Mesendoderm (in vitro differentiated cells): Measurements from ENCODE around the gene PLEKHG1.

Experiments
- DNase-seq: peaks from one replicate; pipeline ENCODE4 v3.0.0; 2013
- H2AK5ac ChIP-seq: 2 replicates; pipeline ENCODE4 v1.6.1; 2013; ENCODE audit warnings: low read length, inconsistent platforms
- H2BK120ac ChIP-seq: 2 replicates; pipeline ENCODE4 v1.6.1; 2013; ENCODE audit warnings: low read depth, mild to moderate bottlenecking, low read length, moderate library complexity, mixed read lengths
- H2BK15ac ChIP-seq: replicated peaks from 2 replicates; pipeline ENCODE4 v1.6.1; 2013; ENCODE audit warnings: low read depth, mild to moderate bottlenecking, moderate library complexity
- H2BK5ac ChIP-seq: 2 replicates; pipeline ENCODE4 v1.6.1; 2013; ENCODE audit warnings: low read length, inconsistent platforms
- H3K18ac ChIP-seq: 2 replicates; pipeline ENCODE4 v1.6.1; 2013; ENCODE audit warnings: mild to moderate bottlenecking, low read length, mixed read lengths
- H3K23ac ChIP-seq: one replicate; pipeline ENCODE4 v1.6.1; 2013; ENCODE audit warnings: low read length
- H3K27ac ChIP-seq: 2 replicates; pipeline ENCODE4 v1.5.1; 2013; ENCODE audit warnings: low read depth, mild to moderate bottlenecking, inconsistent platforms, low read length, moderate library complexity
- H3K27me3 ChIP-seq: 2 replicates; pipeline ENCODE4 v1.6.1; 2013; ENCODE audit warnings: low read length, control low read depth, mild to moderate bottlenecking, inconsistent platforms; ENCODE audit not compliant: insufficient read depth, poor library complexity
- H3K36me3 ChIP-seq: 2 replicates; pipeline ENCODE4 v1.6.1; 2013; ENCODE audit warnings: low read length, inconsistent platforms; ENCODE audit not compliant: control insufficient read depth, insufficient read depth
- H3K4ac ChIP-seq: one replicate; pipeline ENCODE4 v1.6.1; 2013; ENCODE audit warnings: low read depth, mild to moderate bottlenecking, low read length, moderate library complexity
- H3K4me1 ChIP-seq: 2 replicates; pipeline ENCODE4 v1.6.1; 2013; ENCODE audit warnings: low read depth, low read length, inconsistent platforms; ENCODE audit not compliant: control insufficient read depth
- H3K4me2 ChIP-seq: 2 replicates; pipeline ENCODE4 v1.6.1; 2013; ENCODE audit warnings: low read length
- H3K4me3 ChIP-seq: 2 replicates; pipeline ENCODE4 v1.5.1; 2013; ENCODE audit warnings: mild to moderate bottlenecking, low read length
- H3K56ac ChIP-seq: one replicate; pipeline ENCODE4 v1.6.1; 2013; ENCODE audit warnings: low read length
- H3K79me1 ChIP-seq: 2 replicates; pipeline ENCODE4 v1.6.1; 2013; ENCODE audit warnings: low read length, inconsistent platforms
- H3K79me2 ChIP-seq: 2 replicates; pipeline ENCODE4 v1.6.1; 2013; ENCODE audit warnings: mild to moderate bottlenecking, low read length; ENCODE audit not compliant: control insufficient read depth, insufficient read depth
- H3K9ac ChIP-seq: 2 replicates; pipeline ENCODE4 v1.6.1; 2013; ENCODE audit warnings: low read length, inconsistent platforms
- H4K5ac ChIP-seq: one replicate; pipeline ENCODE4 v1.6.1; 2013; ENCODE audit warnings: low read length
- H4K8ac ChIP-seq: one replicate; pipeline ENCODE4 v1.6.1; 2013; ENCODE audit warnings: low read depth, mild to moderate bottlenecking, control low read depth, low read length, moderate library complexity
- WGBS: extraction: QIAGEN DNeasy Blood & Tissue Kit; methylation state at CpG from one replicate; pipeline ENCODE4 v1.1.7; 2013; ENCODE audit warnings: low lambda C conversion rate, missing lambda C conversion rate; ENCODE audit not compliant: insufficient coverage; ENCODE audit errors: extremely low coverage; 5-methylcytosine and 5-hydroxymethylcytosine counted together

PLEKHG1 gene

GRCh38 chr6:150634176-150634963, 34.7 kb downstream of the PLEKHG1 start:
- Histone ChIP-seq H2AK5ac (no peak overlapping the region), H3K36me3 (no peaks in the 10 kb centered on the region), H3K23ac (no peak overlapping the region), H2BK5ac (no peak overlapping the region), H3K4me2 (no peak overlapping the region), H3K18ac (no peak overlapping the region), H3K9ac (no peak overlapping the region), H3K79me1 (no peaks in the 10 kb centered on the region), H3K27me3 (no peaks in the 10 kb centered on the region), H3K79me2 (no peaks in the 10 kb centered on the region), H3K56ac (no peak overlapping the region), H3K27ac (no peak overlapping the region), H4K8ac (no peak overlapping the region), H2BK15ac (no peak overlapping the region), H3K4me1 (no peaks in the 10 kb centered on the region), H2BK120ac (no peak overlapping the region), H3K4me3 (no peak overlapping the region), H3K4ac (no peak overlapping the region), H4K5ac (no peak overlapping the region)
- whole genome bisulfite sequencing = no CpG with 5 or more reads among the region's 4 CpGs
- DNase-seq = no peak

- Histone ChIP-seq H2BK120ac (no peak overlapping the region), H4K8ac (no peak overlapping the region), H3K27me3 (no peaks in the 10 kb centered on the region), H3K4me2 (no peak overlapping the region), H3K79me1 (no peaks in the 10 kb centered on the region), H3K18ac (no peak overlapping the region), H3K4ac (no peak overlapping the region), H3K4me1 (no peaks in the 10 kb centered on the region), H3K27ac (no peak overlapping the region), H4K5ac (no peak overlapping the region), H3K56ac (no peak overlapping the region), H3K9ac (no peak overlapping the region), H3K36me3 (no peaks in the 10 kb centered on the region), H3K79me2 (no peaks in the 10 kb centered on the region), H3K23ac (no peak overlapping the region), H2AK5ac (no peak overlapping the region), H2BK5ac (no peak overlapping the region), H2BK15ac (no peak overlapping the region), H3K4me3 (no peak overlapping the region)
- no CpG with 5 or more reads among the region's 1 CpG for WGBS
- DNase-seq = no peak
Observed at GRCh38 chr6:150634964-150635292, 35.2 kb downstream of the PLEKHG1 start.

GRCh38 chr6:150635906-150636514, 36.3 kb downstream of the PLEKHG1 start:
- no peak overlapping the region for H4K8ac ChIP-seq
- no peak overlapping the region for H2AK5ac ChIP-seq
- H3K36me3 ChIP-seq = no peaks in the 10 kb centered on the region
- no peak overlapping the region for H3K4ac ChIP-seq
- H3K18ac ChIP-seq = no peak overlapping the region
- no peaks in the 10 kb centered on the region for H3K27me3 ChIP-seq
- H2BK15ac ChIP-seq = no peak overlapping the region
- H2BK120ac ChIP-seq = no peak overlapping the region
- no peak for DNase-seq
- H3K9ac ChIP-seq = no peak overlapping the region
- H3K79me1 ChIP-seq = no peaks in the 10 kb centered on the region
- no peak overlapping the region for H3K56ac ChIP-seq
- no peak overlapping the region for H4K5ac ChIP-seq
- no peak overlapping the region for H3K4me2 ChIP-seq
- no peak overlapping the region for H2BK5ac ChIP-seq
- no peak overlapping the region for H3K4me3 ChIP-seq
- no peaks in the 10 kb centered on the region for H3K79me2 ChIP-seq
- no CpG with 5 or more reads among the region's 3 CpGs for WGBS
- H3K4me1 ChIP-seq = no peaks in the 10 kb centered on the region
- no peak overlapping the region for H3K27ac ChIP-seq
- no peak overlapping the region for H3K23ac ChIP-seq

- no peak overlapping the region for H3K4me3 ChIP-seq
- DNase-seq = no peak
- H3K79me2 ChIP-seq = no peaks in the 10 kb centered on the region
- no peaks in the 10 kb centered on the region for H3K36me3 ChIP-seq
- no peak overlapping the region for H3K18ac ChIP-seq
- no peak overlapping the region for H3K23ac ChIP-seq
- H4K8ac ChIP-seq = no peak overlapping the region
- H3K4me1 ChIP-seq = no peaks in the 10 kb centered on the region
- no peak overlapping the region for H2AK5ac ChIP-seq
- H2BK5ac ChIP-seq = no peak overlapping the region
- H3K9ac ChIP-seq = no peak overlapping the region
- no peaks in the 10 kb centered on the region for H3K27me3 ChIP-seq
- no peak overlapping the region for H3K4ac ChIP-seq
- no peak overlapping the region for H4K5ac ChIP-seq
- H3K27ac ChIP-seq = no peak overlapping the region
- H2BK120ac ChIP-seq = no peak overlapping the region
- no peak overlapping the region for H3K4me2 ChIP-seq
- WGBS = no CpG with 5 or more reads among the region's 1 CpG
- H3K79me1 ChIP-seq = no peaks in the 10 kb centered on the region
- no peak overlapping the region for H3K56ac ChIP-seq
- H2BK15ac ChIP-seq = no peak overlapping the region
Observed at GRCh38 chr6:150636808-150637207, 37.1 kb downstream of the PLEKHG1 start.

GRCh38 chr6:150637266-150637665, 37.6 kb downstream of the PLEKHG1 start:
- no peak overlapping the region for H2AK5ac ChIP-seq
- H4K8ac ChIP-seq = no peak overlapping the region
- H2BK5ac ChIP-seq = no peak overlapping the region
- no peaks in the 10 kb centered on the region for H3K4me1 ChIP-seq
- no peaks in the 10 kb centered on the region for H3K79me1 ChIP-seq
- no peak overlapping the region for H3K4me2 ChIP-seq
- H3K36me3 ChIP-seq = no peaks in the 10 kb centered on the region
- no peak overlapping the region for H2BK15ac ChIP-seq
- no peaks in the 10 kb centered on the region for H3K79me2 ChIP-seq
- no peak overlapping the region for H3K4me3 ChIP-seq
- H3K27ac ChIP-seq = no peak overlapping the region
- H3K18ac ChIP-seq = no peak overlapping the region
- WGBS = no CpG with 5 or more reads among the region's 1 CpG
- H2BK120ac ChIP-seq = no peak overlapping the region
- no peak overlapping the region for H3K4ac ChIP-seq
- no peak overlapping the region for H3K9ac ChIP-seq
- no peak overlapping the region for H3K23ac ChIP-seq
- no peak for DNase-seq
- H4K5ac ChIP-seq = no peak overlapping the region
- H3K27me3 ChIP-seq = no peaks in the 10 kb centered on the region
- no peak overlapping the region for H3K56ac ChIP-seq

- no peak overlapping the region for H3K18ac ChIP-seq
- no peak overlapping the region for H4K5ac ChIP-seq
- H2BK120ac ChIP-seq = no peak overlapping the region
- no peaks in the 10 kb centered on the region for H3K4me1 ChIP-seq
- no peak overlapping the region for H4K8ac ChIP-seq
- no peak overlapping the region for H3K4me2 ChIP-seq
- H3K79me2 ChIP-seq = no peaks in the 10 kb centered on the region
- no peaks in the 10 kb centered on the region for H3K79me1 ChIP-seq
- DNase-seq = no peak
- H3K4me3 ChIP-seq = no peak overlapping the region
- no peak overlapping the region for H2AK5ac ChIP-seq
- H2BK15ac ChIP-seq = no peak overlapping the region
- no CpG with 5 or more reads among the region's 1 CpG for WGBS
- no peak overlapping the region for H3K27ac ChIP-seq
- no peak overlapping the region for H3K23ac ChIP-seq
- H3K36me3 ChIP-seq = no peaks in the 10 kb centered on the region
- H3K27me3 ChIP-seq = no peaks in the 10 kb centered on the region
- no peak overlapping the region for H3K4ac ChIP-seq
- no peak overlapping the region for H3K9ac ChIP-seq
- no peak overlapping the region for H2BK5ac ChIP-seq
- H3K56ac ChIP-seq = no peak overlapping the region
Observed at GRCh38 chr6:150638267-150638666, 38.6 kb downstream of the PLEKHG1 start.
